ENCODE measurements around the gene ABCD1. TPM values are rescaled to one million over a fixed set of nuclear protein-coding genes. Genes with fewer than 3 reads are reported as not detected.
A peak's percentile ranks its signal among the peaks of the same experiment; 100 is the strongest.

The ABCD1 gene
- total RNA-seq, 2 donors from 2014 or later = 5.6 to 6.7 TPM

DNA sequence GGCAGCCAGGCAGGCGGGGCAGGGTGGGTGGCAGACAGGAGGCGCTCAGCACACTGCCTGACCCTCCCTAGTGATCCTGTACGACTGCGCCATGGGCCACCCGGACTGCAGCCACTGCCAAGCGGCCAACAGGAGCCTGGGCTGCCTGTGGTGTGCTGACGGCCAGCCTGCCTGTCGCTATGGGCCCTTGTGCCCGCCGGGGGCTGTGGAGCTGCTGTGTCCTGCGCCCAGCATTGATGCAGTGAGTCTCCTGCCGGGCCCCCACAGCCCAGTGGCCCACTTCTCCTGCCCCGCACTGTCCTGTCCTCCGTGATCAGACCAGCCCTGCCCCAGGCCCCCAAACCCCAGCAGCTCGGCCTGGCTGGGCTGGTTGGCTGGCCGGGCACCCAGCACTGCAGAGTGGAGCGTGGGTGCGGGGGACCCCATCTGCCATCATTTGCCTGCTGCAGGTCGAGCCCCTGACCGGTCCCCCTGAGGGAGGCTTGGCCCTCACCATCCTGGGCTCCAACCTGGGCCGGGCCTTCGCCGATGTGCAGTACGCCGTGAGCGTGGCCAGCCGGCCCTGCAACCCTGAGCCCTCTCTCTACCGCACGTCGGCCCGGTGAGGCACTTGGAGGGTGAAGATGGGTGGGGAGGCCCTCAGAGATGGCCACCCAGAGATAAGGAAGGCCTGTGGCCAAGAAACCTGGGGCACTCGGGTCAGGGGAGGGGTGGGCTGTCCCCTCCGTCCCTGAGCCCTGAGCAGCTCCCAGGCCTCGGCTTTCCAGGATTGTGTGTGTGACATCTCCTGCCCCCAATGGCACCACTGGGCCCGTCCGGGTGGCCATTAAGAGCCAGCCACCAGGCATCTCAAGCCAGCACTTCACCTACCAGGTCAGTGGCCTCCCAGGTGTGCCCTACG, 47.0 kb downstream of the ABCD1 start:
- DNase-seq (ENCODE audit: low spot score in 2 of 2) = peak in 1 of 2 donors; percentile 44
- Mint-ChIP-seq H3K27ac (no peak overlapping the region), H3K9me3 (no peaks in the 10 kb centered on the region), H3K36me3 (no peaks in the 10 kb centered on the region)
- ATAC-seq = no peak

- ATAC-seq (no peak), DNase-seq (ENCODE audit: low spot score in 2 of 2) (peak in 1 of 2 donors; percentile 23)
- Mint-ChIP-seq H3K9me3 (no peaks in the 10 kb centered on the region), H3K36me3 (no peaks in the 10 kb centered on the region), H3K27ac (no peak overlapping the region)
Observed at GRCh38 chrX:153772316-153773217, 47.9 kb downstream of the ABCD1 start.

DNA sequence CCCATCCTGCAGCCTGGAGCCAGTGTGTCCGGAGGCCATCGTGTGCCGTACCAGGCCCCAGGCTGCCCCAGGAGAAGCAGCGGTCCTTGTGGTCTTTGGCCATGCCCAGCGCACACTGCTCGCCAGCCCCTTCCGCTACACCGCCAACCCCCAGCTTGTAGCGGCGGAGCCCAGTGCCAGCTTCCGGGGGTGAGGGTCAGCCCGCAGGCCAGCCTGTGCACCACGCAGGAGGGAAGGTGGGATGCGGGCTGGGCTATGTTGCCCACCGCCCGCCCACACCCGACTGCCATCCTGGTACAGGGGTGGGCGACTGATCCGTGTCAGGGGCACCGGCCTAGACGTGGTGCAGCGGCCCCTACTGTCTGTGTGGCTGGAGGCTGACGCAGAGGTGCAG, 48.6 kb downstream of the ABCD1 start:
- no peak for ATAC-seq
- H3K36me3 Mint-ChIP-seq = no peaks in the 10 kb centered on the region
- H3K27ac Mint-ChIP-seq = no peak overlapping the region
- no peaks in the 10 kb centered on the region for H3K9me3 Mint-ChIP-seq
- peak in 1 of 2 donors; percentile 3 for DNase-seq (ENCODE audit: low spot score in 2 of 2)

GRCh38 chrX:153773741-153774575, 49.3 kb downstream of the ABCD1 start:
- ATAC-seq (no peak), DNase-seq (ENCODE audit: low spot score in 2 of 2) (peak in 1 of 2 donors; percentile 38)
- no peaks in the 10 kb centered on the region for H3K9me3 Mint-ChIP-seq
- no peak overlapping the region for H3K27ac Mint-ChIP-seq
- H3K36me3 Mint-ChIP-seq = no peaks in the 10 kb centered on the region

DNA sequence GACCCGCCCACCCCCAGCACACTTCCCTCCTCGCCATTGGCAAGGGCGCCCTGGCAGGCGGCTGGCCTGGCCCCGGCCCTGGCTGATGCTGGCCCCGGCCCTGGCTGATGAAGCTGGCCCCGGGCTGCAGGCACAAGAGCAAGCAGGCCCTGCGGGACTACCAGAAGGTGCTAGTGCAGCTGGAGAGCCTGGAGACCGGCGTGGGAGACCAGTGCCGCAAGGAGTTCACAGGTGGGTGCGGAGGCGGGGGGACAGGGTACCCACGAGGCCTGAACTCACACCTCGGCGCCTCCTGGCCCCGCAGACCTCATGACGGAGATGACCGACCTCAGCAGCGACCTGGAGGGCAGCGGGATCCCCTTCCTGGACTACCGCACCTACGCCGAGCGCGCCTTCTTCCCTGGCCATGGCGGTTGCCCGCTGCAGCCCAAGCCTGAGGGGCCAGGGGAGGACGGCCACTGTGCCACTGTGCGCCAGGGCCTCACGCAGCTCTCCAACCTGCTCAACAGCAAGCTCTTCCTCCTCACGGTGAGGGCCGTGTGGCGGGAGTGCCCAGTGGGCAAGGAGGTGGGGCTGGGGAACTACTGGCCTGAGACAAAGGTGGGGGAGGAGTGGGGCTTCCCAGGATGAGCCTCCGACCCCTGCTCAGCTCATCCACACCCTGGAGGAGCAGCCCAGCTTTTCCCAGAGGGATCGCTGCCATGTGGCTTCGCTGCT, 50.1 kb downstream of the ABCD1 start:
- Mint-ChIP-seq H3K27ac (no peak overlapping the region), H3K36me3 (no peaks in the 10 kb centered on the region), H3K9me3 (no peaks in the 10 kb centered on the region)
- DNase-seq (ENCODE audit: low spot score in 2 of 2) (peak in 1 of 2 donors; percentile 39), ATAC-seq (no peak)

DNA sequence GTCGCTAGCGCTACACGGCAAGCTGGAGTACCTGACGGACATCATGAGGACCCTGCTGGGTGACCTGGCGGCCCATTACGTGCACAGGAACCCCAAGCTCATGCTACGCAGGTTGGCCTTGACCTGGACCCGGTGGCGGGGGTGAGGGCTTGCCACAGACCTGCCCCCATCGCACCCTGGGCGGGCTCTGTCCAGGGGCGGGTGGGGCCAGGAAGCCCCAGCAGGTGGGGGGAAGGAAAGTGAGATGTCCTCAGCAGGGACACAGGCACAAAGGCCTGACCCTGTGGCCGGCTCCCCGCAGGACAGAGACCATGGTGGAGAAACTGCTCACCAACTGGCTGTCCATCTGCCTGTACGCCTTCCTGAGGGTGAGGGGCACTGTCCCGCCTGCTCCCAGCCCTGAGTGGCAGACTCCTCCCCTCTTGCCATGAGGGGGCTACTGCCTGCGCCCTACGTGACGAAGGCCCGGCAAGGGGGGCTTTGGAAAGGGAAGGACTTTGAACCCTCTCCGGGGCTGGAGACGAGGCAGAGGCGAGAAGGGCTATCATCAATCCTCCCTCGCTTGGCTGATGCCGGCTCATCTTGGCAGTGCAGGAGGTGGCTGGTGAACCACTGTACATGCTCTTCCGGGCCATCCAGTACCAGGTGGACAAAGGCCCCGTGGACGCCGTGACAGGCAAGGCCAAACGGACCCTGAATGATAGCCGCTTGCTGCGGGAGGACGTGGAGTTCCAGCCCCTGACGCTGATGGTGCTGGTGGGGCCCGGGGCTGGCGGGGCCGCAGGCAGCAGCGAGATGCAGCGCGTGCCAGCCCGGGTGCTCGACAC, 50.9 kb downstream of the ABCD1 start:
- ATAC-seq (no peak), DNase-seq (ENCODE audit: low spot score in 2 of 2) (peak in 1 of 2 donors; percentile 50)
- H3K9me3 Mint-ChIP-seq = no peaks in the 10 kb centered on the region
- H3K36me3 Mint-ChIP-seq = no peaks in the 10 kb centered on the region
- H3K27ac Mint-ChIP-seq = no peak overlapping the region

DNA sequence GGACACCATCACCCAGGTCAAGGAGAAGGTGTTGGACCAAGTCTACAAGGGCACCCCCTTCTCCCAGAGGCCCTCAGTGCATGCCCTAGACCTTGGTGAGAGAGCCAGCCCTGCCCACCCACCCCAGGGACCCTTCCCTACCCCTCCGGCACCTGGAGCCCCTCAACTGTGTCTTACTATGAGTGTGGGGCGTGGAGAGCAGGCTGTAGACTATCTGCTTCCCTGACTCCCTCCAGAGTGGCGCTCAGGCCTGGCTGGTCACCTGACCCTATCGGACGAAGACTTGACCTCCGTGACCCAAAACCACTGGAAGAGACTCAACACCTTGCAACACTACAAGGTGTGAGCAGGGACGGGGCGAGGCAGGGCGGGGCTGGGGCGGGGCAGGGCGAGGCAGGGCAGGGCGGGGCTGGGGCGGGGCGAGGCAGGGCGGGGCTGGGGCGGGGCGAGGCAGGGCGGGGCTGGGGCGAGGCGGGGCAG, 51.5 kb downstream of the ABCD1 start:
- no peak overlapping the region for H3K27ac Mint-ChIP-seq
- no peak for ATAC-seq
- no peaks in the 10 kb centered on the region for H3K36me3 Mint-ChIP-seq
- H3K9me3 Mint-ChIP-seq = no peaks in the 10 kb centered on the region
- DNase-seq (ENCODE audit: low spot score in 2 of 2) = no peak

DNA sequence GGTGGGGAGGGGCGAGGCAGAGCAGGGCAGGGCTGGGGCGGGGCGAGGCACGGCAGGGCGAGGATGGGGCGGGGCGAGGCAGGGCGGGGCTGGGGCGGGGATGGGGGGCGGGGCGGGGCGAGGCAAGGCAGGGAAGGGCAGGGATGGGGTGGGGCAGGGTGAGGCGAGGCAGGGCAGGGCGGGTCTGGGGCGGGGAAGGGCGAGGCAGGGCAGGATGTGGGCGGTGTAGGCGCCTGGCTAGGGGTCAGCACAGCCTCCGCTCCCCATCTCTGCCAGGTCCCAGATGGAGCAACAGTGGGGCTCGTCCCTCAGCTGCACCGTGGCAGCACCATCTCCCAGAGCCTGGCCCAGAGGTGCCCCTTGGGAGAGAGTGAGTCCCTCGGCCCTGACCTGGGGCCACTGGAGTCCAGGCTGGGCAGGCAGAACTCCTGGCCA, 52.0 kb downstream of the ABCD1 start:
- Mint-ChIP-seq H3K9me3 (no peaks in the 10 kb centered on the region), H3K27ac (no peak overlapping the region), H3K36me3 (no peaks in the 10 kb centered on the region)
- DNase-seq (ENCODE audit: low spot score in 2 of 2) (no peak), ATAC-seq (peak in 1 of 2 donors; percentile 44)

DNA sequence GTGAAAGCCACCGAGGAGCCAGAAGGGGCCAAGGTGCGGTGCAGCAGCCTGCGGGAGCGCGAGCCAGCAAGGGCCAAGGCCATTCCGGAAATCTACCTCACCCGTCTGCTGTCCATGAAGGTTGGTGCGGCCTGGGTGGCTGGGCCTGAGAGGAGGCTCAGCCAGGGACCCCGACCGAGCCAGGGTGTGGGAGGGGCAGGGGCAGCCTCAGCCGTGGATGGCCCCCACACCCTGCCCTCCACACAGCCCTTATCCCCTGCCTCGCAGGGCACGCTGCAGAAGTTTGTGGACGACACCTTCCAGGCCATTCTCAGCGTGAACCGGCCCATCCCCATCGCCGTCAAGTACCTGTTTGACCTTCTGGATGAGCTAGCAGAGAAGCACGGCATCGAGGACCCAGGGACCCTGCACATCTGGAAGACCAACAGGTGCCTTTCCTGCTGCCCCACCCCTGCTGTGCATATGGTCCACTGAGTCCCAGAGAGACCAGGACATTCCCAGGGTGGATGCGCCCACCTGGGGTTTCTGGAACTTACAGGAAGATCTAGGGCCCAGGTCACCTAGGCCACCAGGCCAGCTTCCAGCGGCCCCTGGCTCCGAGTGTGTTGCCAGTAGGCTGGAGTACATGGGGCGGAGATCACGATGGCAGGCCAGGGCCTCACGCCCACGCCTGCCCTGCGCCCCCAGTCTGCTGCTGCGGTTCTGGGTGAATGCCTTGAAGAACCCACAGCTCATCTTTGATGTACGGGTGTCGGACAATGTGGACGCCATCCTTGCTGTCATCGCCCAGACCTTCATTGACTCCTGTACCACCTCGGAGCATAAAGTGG, 52.8 kb downstream of the ABCD1 start:
- DNase-seq (ENCODE audit: low spot score in 2 of 2) (no peak), ATAC-seq (no peak)
- no peaks in the 10 kb centered on the region for H3K9me3 Mint-ChIP-seq
- no peaks in the 10 kb centered on the region for H3K36me3 Mint-ChIP-seq
- no peak overlapping the region for H3K27ac Mint-ChIP-seq

- Mint-ChIP-seq H3K36me3 (no peaks in the 10 kb centered on the region), H3K9me3 (no peaks in the 10 kb centered on the region), H3K27ac (no peak overlapping the region)
- DNase-seq (ENCODE audit: low spot score in 2 of 2) = no peak
- no peak for ATAC-seq
Observed at GRCh38 chrX:153778181-153778580, 53.5 kb downstream of the ABCD1 start.

GRCh38 chrX:153778684-153779101, 54.0 kb downstream of the ABCD1 start:
- H3K9me3 Mint-ChIP-seq = no peaks in the 10 kb centered on the region
- no peak overlapping the region for H3K27ac Mint-ChIP-seq
- ATAC-seq = no peak
- DNase-seq (ENCODE audit: low spot score in 2 of 2) = no peak
- no peaks in the 10 kb centered on the region for H3K36me3 Mint-ChIP-seq

GRCh38 chrX:153779891-153780677, 55.4 kb downstream of the ABCD1 start:
- no peaks in the 10 kb centered on the region for H3K36me3 Mint-ChIP-seq
- DNase-seq (ENCODE audit: low spot score in 2 of 2) = no peak
- no peaks in the 10 kb centered on the region for H3K9me3 Mint-ChIP-seq
- no peak for ATAC-seq
- peak overlapping the region in 1 of 2 donors; percentile 88 for H3K27ac Mint-ChIP-seq

GRCh38 chrX:153780678-153781427, 56.2 kb downstream of the ABCD1 start, which contains the start of gene SRPK3:
TSS of gene SRPK3 (plus strand) at chrX:153781041. CDS start at chrX:153781087, 46 bp downstream.
- Mint-ChIP-seq H3K36me3 (no peaks in the 10 kb centered on the region), H3K27ac (peak within 1 kb of the TSS in 1 of 2 donors; percentile 88), H3K9me3 (no peaks in the 10 kb centered on the region)
- no peak for DNase-seq (ENCODE audit: low spot score in 2 of 2)
- no peak for ATAC-seq
